ENCODE data around the gene MTRF1. TPM values are rescaled to one million over a fixed set of nuclear protein-coding genes. Genes with fewer than 3 reads are reported as not detected.

The MTRF1 gene
- total RNA-seq, 3 donors from 2014 or later, result 13.4 to 15.5 (median 14.6) TPM

DNA sequence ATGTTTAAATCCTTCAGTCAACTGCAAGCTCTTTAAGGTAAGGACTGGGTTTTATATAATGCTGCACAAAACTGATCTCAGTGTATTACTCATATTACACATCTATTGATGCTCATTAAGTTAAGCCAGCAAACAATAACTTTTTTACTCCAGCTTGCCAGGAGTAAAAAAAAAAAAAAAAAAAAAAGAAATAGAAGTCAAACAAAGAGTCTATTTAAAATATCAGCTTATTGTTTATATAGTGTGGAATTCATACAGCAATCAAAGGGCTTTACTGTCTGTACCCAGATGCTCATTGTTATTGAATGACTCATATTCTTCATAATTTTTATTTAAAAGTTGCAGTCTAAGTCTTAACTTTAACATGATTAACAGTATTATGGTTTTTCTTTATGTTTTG, 47.2 kb downstream of the MTRF1 start:
- Histone ChIP-seq H3K4me3 (no peak overlapping the region), H3K4me1 (ENCODE audit: low read depth) (no peaks in the 10 kb centered on the region), H3K9me3 (peaks cover 1% of the 10 kb centered on the region), H3K36me3 (ENCODE audit: low read depth) (no peaks in the 10 kb centered on the region)
- TF ChIP-seq CTCF (IDR thresholded peaks at IDR 0.05), result no peak
- ATAC-seq (no peak), DNase-seq (no peak)
- intact Hi-C loops (cut with DNase I, micrococcal nuclease), result no loop called here

DNA sequence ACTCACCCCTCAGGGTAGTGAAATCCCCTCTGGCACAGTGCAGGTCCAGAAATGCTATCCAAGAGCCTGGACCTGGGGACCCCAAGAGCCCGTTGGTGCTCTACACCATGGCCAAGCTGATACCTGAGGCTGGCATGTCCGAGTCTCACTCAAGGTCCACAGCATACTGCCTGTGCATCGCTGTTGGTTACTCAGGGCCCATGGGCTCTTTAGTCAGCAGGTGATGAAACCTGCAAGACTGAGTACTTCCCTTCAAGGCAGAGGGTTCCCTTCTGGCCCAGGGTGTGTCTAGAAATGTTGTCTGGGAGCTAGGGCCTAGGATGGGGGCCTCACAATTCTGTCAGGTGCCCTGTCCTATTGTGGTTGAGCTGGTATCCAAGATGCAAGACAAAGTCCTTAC, 49.5 kb downstream of the MTRF1 start:
- peaks cover 6% of the 10 kb centered on the region for H3K9me3 ChIP-seq
- intact Hi-C loops (cut with DNase I, micrococcal nuclease), result no loop called here
- peak; percentile 23 for ATAC-seq
- no peak overlapping the region for H3K4me3 ChIP-seq
- no peak for TF ChIP-seq CTCF (IDR thresholded peaks at IDR 0.05)
- no peaks in the 10 kb centered on the region for H3K36me3 ChIP-seq (ENCODE audit: low read depth)
- no peak for DNase-seq
- H3K4me1 ChIP-seq (ENCODE audit: low read depth), result no peaks in the 10 kb centered on the region

GRCh38 chr13:41213316-41213715, 50.1 kb downstream of the MTRF1 start:
- Histone ChIP-seq H3K9me3 (peaks cover 8% of the 10 kb centered on the region), H3K36me3 (ENCODE audit: low read depth) (no peaks in the 10 kb centered on the region), H3K4me1 (ENCODE audit: low read depth) (no peaks in the 10 kb centered on the region), H3K4me3 (no peak overlapping the region)
- DNase-seq (no peak), ATAC-seq (no peak)
- intact Hi-C loops (cut with DNase I, micrococcal nuclease), result no loop called here
- TF ChIP-seq CTCF (IDR thresholded peaks at IDR 0.05), result no peak

- intact Hi-C loops (cut with DNase I, micrococcal nuclease), result no loop called here
- no peak for DNase-seq
- Histone ChIP-seq H3K4me3 (no peak overlapping the region), H3K9me3 (peaks cover 10% of the 10 kb centered on the region), H3K4me1 (ENCODE audit: low read depth) (no peaks in the 10 kb centered on the region), H3K36me3 (ENCODE audit: low read depth) (no peaks in the 10 kb centered on the region)
- ATAC-seq, result no peak
- no peak for TF ChIP-seq CTCF (IDR thresholded peaks at IDR 0.05)
Observed at GRCh38 chr13:41212881-41213280, 50.5 kb downstream of the MTRF1 start.

- no peak for TF ChIP-seq CTCF (IDR thresholded peaks at IDR 0.05)
- ATAC-seq, result no peak
- intact Hi-C loops (cut with DNase I, micrococcal nuclease), result no loop called here
- H3K36me3 ChIP-seq (ENCODE audit: low read depth), result no peaks in the 10 kb centered on the region
- DNase-seq, result no peak
- peaks cover 11% of the 10 kb centered on the region for H3K9me3 ChIP-seq
- no peaks in the 10 kb centered on the region for H3K4me1 ChIP-seq (ENCODE audit: low read depth)
- H3K4me3 ChIP-seq, result no peak overlapping the region
Observed at GRCh38 chr13:41211062-41211461, 52.3 kb downstream of the MTRF1 start.

- intact Hi-C loops (cut with DNase I, micrococcal nuclease), result no loop called here
- no peaks in the 10 kb centered on the region for H3K36me3 ChIP-seq (ENCODE audit: low read depth)
- peaks cover 11% of the 10 kb centered on the region for H3K9me3 ChIP-seq
- no peak overlapping the region for H3K4me3 ChIP-seq
- DNase-seq (no peak), ATAC-seq (no peak)
- no peak for TF ChIP-seq CTCF (IDR thresholded peaks at IDR 0.05)
- no peaks in the 10 kb centered on the region for H3K4me1 ChIP-seq (ENCODE audit: low read depth)
Observed at GRCh38 chr13:41206467-41206866, 56.9 kb downstream of the MTRF1 start.

Data from mucosa of descending colon (tissue), 3 donors.